Peyer's patch (tissue), 4 donors: ENCODE results near the gene ERC2. TPM values are rescaled to one million over a fixed set of nuclear protein-coding genes. Genes with fewer than 3 reads are reported as not detected.

Source experiments
- DNase-seq, 3 donors: peaks; one replicate each; pipeline ENCODE4 v3.0.0-alpha.2; 2017 to 2019
- H3K27ac ChIP-seq, 4 donors: fragments of 200-600 bp; sonication (generic); one replicate each; pipeline ENCODE4 v1.5.1; 2016 to 2019
- H3K27me3 ChIP-seq, 2 donors: fragments of 200-600 bp; sonication (generic); one replicate each; pipeline ENCODE4 v1.5.1; 2019
- H3K36me3 ChIP-seq, 3 donors: fragments of 200-600 bp; sonication (generic); one replicate each; pipeline ENCODE4 v1.5.1; 2016 to 2019
- H3K4me1 ChIP-seq, 4 donors: fragments of 200-600 bp; sonication (generic); one replicate each; pipeline ENCODE4 v1.5.1; 2016 to 2019
- H3K4me3 ChIP-seq, 4 donors: fragments of 200-600 bp; sonication (generic); 1 replicate in 3 of 4; 2 replicates in 1 of 4; pipeline ENCODE4 v1.5.1; 2016 to 2019; ENCODE audit warnings: mild to moderate bottlenecking in 1 of 4
- H3K9me3 ChIP-seq, 4 donors: fragments of 200-600 bp; sonication (generic); one replicate each; pipeline ENCODE4 v1.5.1; 2016 to 2019; ENCODE audit warnings: mild to moderate bottlenecking in 1 of 4
- POLR2A ChIP-seq, 2 donors: fragments of 450-650 bp; IDR thresholded peaks; one replicate each; pipeline ENCODE4 v1.5.1; 2017; ENCODE audit warnings: antibody characterized with exemption in 2 of 2, mild to moderate bottlenecking in 2 of 2, moderate library complexity in 2 of 2
- total RNA-seq, 4 donors: library from RNA; depleted of rRNA; stranded (reverse); fragments of >200 nt; gene quantifications; one replicate each; pipeline ENCODE4 v1.1.0, GENCODE V29; 2016
- TF ChIP-seq, protein P1 (sequence below), 6 experiments: fragments of 450-650 bp in 4 of 6; fragments of 200-600 bp in 2 of 6; sonication (generic) in 1 of 6; IDR thresholded peaks; one replicate each; pipeline ENCODE4 v1.5.1; 2017 to 2019; ENCODE audit warnings: antibody characterized with exemption in 6 of 6, mild to moderate bottlenecking in 3 of 6, moderate library complexity in 1 of 6

ERC2 gene
- total RNA-seq, 4 donors from 2014 or later: 0.18 to 0.83 TPM; not detected in 2

DNA sequence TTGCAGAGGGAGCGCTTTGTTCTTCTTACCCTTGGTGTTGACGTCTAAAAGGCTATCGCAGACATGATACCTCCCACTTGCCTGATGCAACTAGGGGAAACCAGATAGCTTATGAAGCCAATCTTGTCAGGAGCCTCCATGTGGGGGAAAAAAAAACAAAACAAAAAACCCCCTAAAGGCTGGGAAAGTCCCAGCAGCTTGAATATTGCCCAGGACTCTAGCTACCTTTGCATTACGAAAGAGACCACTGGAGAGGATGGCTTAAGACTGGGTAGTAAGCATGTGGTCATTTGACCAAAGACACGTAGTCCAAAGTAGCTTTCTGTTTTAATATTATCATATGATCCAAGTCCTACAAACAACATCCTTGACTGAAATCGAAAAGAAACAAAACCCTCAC is 860.4 kb downstream of the ERC2 start:
- no peak overlapping the region for H3K27ac ChIP-seq
- no peaks in the 10 kb centered on the region for H3K4me1 ChIP-seq
- H3K9me3 ChIP-seq: no peaks in the 10 kb centered on the region

DNA sequence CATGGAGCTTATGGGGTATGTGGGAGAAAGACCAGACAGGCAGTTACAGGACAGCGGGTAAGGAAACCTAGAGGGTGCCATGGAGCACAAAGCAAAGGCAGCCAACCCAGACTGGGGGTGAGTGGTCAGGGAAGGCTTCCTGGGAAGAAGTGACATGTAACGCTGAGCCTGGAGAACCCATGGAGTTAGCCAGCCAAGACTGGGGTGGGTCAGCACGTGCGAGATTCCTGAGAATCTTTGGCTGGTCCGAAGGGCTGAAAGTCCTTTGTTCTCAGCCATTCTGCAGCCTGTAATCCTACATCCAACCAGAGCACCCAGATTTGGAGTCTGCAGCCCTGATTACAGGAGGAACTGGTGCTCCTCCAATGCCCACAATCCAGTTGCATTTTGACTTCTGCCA is 861.1 kb downstream of the ERC2 start:
- Histone ChIP-seq H3K27ac (no peak overlapping the region), H3K36me3 (no peaks in the 10 kb centered on the region), H3K4me3 (no peak overlapping the region), H3K9me3 (no peaks in the 10 kb centered on the region), H3K27me3 (no peaks in the 10 kb centered on the region), H3K4me1 (no peaks in the 10 kb centered on the region)
- TF ChIP-seq, protein P1, sequence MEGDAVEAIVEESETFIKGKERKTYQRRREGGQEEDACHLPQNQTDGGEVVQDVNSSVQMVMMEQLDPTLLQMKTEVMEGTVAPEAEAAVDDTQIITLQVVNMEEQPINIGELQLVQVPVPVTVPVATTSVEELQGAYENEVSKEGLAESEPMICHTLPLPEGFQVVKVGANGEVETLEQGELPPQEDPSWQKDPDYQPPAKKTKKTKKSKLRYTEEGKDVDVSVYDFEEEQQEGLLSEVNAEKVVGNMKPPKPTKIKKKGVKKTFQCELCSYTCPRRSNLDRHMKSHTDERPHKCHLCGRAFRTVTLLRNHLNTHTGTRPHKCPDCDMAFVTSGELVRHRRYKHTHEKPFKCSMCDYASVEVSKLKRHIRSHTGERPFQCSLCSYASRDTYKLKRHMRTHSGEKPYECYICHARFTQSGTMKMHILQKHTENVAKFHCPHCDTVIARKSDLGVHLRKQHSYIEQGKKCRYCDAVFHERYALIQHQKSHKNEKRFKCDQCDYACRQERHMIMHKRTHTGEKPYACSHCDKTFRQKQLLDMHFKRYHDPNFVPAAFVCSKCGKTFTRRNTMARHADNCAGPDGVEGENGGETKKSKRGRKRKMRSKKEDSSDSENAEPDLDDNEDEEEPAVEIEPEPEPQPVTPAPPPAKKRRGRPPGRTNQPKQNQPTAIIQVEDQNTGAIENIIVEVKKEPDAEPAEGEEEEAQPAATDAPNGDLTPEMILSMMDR (IDR thresholded peaks at IDR 0.05): no peak
- no peak for TF ChIP-seq POLR2A (IDR thresholded peaks at IDR 0.05)
- no peak for DNase-seq

More for the DNA sequence above, 860.4 kb downstream of the ERC2 start:
- no peak overlapping the region for H3K4me3 ChIP-seq
- DNase-seq: no peak
- no peaks in the 10 kb centered on the region for H3K36me3 ChIP-seq
- H3K27me3 ChIP-seq: no peaks in the 10 kb centered on the region
- TF ChIP-seq, protein P1 (IDR thresholded peaks at IDR 0.05): no peak

DNA sequence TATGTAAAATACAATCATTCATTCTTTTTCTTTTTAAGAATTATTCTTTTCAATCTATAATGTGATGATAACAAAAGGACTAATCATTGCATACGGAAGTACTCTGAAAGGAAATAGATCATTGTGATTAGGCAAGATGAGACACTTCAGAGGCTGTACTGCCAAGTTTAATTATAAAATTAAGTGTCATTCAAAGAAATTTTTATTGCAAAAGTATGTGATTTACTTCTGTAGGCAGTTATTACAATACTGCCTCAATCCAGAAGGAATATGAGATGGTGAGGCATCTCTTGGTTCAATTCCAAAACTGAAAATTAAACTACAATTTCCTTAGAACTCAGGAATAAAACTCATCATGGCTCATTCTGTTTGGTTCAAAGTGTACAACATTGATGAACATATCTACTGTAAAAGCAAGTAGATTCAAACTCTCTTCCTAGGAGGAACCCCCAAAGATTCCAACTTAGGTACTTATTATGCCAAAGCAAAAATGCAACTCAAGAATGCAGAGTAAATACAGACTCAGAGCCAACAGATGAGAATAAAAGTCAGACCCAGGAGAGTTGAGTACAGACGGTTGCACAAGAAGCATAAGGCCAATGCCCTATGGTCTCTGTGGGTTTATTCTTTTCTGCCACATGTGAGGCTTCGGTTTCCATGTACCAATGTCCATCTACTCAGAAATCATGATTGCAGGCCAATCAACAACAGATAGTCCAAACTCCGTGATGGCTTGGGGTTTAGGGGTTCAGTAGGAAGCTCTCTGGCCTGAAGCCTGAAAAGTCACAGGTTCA is 862.6 kb downstream of the ERC2 start:
- Histone ChIP-seq H3K4me1 (no peaks in the 10 kb centered on the region), H3K27ac (no peak overlapping the region), H3K4me3 (no peak overlapping the region), H3K9me3 (no peaks in the 10 kb centered on the region), H3K27me3 (no peaks in the 10 kb centered on the region), H3K36me3 (no peaks in the 10 kb centered on the region)
- TF ChIP-seq POLR2A (IDR thresholded peaks at IDR 0.05): no peak
- TF ChIP-seq, protein P1 (IDR thresholded peaks at IDR 0.05): no peak
- DNase-seq: no peak

DNA sequence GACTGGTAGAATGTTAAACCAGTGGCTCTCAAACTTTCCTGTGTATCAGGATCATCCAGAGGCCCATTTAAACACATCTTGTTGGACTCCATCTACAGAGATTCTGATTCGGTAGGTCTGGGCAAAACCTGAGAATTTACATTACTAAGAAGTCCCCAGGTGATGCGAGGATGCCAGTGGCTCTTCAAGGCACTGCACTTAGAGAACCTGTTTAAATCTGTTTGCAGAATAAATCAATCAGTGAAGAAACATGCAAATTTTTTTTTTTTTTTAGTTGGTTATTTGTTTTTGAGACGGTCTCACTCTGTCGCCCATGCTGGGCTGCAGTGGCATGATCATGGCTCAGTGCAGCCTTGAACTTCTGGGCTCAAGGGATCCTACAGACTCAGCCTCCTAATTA is 863.4 kb downstream of the ERC2 start:
- H3K27ac ChIP-seq: no peak overlapping the region
- no peaks in the 10 kb centered on the region for H3K27me3 ChIP-seq
- no peak for TF ChIP-seq POLR2A (IDR thresholded peaks at IDR 0.05)
- TF ChIP-seq, protein P1 (IDR thresholded peaks at IDR 0.05): no peak
- H3K4me3 ChIP-seq: no peak overlapping the region
- H3K9me3 ChIP-seq: no peaks in the 10 kb centered on the region
- no peaks in the 10 kb centered on the region for H3K4me1 ChIP-seq
- no peaks in the 10 kb centered on the region for H3K36me3 ChIP-seq
- DNase-seq: no peak

DNA sequence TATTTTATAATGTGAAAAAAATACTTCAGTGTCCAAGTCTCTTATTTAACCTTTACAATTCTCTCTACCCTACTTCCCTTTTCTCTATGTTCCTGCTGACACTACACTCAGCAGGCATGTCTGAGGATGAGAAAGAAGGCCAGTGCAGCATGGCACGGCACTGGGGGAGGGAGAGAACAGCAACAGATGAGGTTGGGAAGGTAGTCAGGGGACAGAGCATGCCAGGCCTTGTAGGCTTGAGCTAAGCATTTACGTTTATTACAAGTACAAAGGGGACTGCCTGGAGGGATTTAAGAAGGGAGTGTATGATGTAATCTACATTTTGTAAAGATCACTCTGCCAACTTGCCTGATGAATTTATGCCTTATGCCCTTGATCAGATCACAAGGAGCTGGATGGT is 863.9 kb downstream of the ERC2 start:
- H3K27me3 ChIP-seq: no peaks in the 10 kb centered on the region
- no peaks in the 10 kb centered on the region for H3K9me3 ChIP-seq
- no peak for DNase-seq
- no peak overlapping the region for H3K27ac ChIP-seq
- H3K36me3 ChIP-seq: no peaks in the 10 kb centered on the region
- TF ChIP-seq, protein P1 (IDR thresholded peaks at IDR 0.05): no peak
- TF ChIP-seq POLR2A (IDR thresholded peaks at IDR 0.05): no peak
- H3K4me3 ChIP-seq: no peak overlapping the region
- H3K4me1 ChIP-seq: no peaks in the 10 kb centered on the region
